Kasumi-1 (cell line): ENCODE measurements around the gene C2orf74.
"Not testable (repeated sequence)": the region's sequence is repeated elsewhere in the genome, so short reads cannot be mapped to it uniquely, and the experiment has no call there.

ENCODE experiments used
- DNase-seq, 2 experiments: peaks; one replicate each; lab custom pipeline; 2025; lab: John Stamatoyannopoulos, UW

C2orf74 gene

DNA sequence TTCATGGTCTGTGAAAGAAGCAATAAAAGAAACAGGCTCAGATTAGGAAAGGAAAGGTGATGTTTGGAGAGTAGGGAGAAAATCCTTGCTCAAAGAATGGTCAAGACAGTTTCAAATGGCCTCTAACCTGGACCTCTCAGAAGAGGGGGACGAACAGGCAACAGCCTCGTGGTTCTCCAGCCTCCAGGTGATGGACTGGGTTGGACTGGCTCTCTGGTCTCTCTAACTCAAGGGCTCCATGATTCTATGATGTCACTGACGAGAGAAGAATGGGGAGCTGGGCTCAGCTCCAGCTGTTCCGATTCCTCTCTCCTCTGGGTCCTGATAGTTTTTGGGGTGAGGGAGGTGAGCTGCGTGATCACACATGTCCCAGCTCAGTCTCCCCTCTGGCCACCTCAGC lies at the start of gene C2orf74:
Gene C2orf74, plus strand, starts transcription at position 301 of the 400 bp plus-strand sequence. CDS start 327 bp downstream, outside the sequence.
- DNase-seq: no peak

DNA sequence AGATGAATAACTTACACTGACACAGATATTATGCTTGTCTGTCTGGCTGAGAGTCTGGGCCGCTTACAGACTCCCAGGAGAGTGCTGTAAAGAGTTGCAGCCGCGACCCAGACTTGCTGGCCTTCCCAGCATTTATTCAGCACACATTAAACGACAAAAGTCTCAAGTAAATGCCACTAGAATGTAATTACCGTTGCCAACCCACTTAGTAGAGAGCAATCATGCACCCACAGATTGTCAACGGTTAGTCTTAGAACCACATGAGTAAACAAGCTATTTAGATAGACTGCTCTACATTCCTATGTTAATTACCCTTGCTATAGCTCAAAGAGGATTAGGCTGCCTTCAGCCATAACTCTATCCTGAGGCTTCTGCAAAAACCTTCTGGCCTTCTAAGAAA lies 47.8 kb upstream of the C2orf74 start:
- no peak for DNase-seq

DNA sequence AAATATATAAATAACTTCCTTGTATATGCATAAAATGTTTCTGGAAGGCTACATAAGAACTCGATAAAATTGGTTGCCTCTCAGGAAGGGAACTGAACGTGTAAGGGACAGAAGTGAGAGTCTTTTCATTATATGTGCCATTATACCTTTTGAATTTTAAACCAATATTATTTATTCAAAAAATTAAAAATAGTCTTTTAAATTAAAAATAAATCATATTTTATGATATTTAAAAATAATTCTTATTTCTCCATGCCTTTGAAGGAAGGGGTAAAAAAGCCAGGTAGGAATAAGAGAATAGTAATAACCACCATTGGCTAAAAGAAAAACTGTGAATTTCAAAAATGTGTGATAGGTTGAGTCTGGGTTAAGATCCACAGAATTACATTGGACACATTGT lies 45.7 kb upstream of the C2orf74 start:
- DNase-seq: no peak

DNA sequence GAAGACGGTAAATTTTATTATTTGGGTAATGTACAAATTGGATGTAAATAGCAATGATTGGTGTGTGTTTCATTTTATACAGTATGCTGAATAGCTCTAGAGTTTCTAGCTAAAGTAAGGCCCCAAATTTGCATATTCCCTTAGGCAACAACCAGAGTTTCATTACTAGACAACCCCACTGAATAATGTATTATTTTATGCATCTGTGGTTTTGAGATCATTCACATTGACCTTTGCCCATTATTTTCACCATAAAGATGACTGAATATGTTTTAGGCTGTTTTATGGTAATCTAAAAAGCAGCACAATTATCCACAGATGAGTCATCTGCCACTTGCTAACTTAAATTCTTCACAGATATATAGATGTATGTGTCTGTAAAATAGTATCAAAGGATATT lies 44.5 kb upstream of the C2orf74 start:
- no peak for DNase-seq

DNA sequence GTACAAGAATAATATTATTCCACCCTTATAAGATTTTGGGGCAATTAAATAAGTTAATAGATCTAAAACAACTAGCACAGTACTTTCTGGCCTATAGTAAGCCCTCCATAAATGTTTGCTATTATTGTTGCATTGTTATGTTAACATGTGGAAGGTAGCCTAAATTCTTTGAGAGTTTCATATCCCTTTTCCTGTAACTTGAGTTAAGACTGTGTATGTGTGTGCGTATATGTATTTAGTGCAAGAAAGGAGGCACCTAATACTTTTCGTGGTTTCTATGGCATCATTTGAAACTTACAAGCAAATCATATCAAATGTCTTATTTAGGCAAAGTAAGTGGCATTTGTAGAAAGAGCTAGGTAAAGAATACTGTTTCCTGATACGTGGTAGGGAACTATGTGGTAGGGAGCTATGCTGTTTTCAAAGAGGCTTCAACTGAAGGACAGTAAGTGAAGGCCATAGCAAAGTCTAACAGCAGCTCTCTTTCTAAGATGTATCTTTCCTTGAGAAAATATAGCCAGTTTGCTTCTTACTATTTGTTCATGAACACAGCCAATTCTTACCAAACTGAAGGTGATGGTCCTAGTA lies 36.8 kb upstream of the C2orf74 start:
- no peak for DNase-seq

DNA sequence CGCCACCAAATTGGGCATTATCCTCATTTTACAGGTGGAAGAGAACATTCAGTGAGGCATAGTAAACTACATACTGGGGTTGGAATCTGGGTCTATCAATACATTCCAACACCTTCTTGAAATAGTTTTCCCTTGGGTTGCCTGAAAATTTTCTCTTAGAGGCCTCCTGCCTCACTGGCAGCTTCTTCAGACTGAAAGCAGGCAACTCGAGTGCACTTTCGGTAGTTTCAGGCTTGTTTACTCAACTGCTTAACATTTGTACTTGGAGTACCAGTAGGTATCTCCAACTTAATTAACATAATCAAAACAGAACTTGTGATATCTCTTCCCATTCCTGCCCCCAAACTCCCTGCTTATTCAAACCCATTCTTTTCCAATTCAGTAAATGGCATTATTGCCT lies 36.2 kb upstream of the C2orf74 start:
- no peak for DNase-seq

DNA sequence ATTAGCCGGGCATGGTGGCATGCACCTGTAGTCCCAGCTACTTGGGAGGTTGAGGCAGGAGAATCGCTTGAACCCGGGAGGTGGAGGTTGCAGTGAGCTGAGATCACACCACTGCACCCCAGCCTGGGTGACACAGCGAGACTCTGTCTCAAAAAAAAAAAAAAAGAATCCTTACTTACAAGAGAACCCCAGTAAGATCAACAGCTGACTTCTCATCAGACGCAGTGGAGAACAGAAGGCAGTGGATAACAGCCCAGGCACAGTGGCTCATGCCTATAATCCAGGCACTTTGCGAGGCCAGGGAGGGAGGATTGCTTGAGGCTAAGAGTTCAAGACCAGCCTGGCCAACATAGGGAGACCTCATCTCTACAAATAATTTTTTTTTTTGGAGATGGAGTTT lies 33.9 kb upstream of the C2orf74 start:
- not testable (repeated sequence) for DNase-seq

DNA sequence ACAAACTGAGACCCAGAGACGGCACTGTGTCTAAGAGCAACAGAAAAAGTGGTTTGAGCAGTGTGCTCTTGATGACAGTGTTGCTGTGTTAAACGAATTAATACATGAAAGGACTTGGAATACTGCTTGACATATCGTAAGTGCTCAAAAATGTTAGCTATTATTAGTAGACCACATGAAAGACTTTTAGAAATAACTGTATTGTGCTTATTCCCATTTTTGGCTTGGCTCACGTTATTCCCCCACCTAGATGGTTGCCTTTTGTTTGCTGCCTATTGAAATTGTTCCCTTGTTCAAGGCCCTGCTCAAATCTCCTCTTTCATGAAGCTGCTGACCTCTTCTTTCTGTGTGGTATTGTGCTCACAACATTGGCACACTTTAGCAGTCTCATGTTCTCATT lies 27.8 kb upstream of the C2orf74 start:
- DNase-seq: no peak

DNA sequence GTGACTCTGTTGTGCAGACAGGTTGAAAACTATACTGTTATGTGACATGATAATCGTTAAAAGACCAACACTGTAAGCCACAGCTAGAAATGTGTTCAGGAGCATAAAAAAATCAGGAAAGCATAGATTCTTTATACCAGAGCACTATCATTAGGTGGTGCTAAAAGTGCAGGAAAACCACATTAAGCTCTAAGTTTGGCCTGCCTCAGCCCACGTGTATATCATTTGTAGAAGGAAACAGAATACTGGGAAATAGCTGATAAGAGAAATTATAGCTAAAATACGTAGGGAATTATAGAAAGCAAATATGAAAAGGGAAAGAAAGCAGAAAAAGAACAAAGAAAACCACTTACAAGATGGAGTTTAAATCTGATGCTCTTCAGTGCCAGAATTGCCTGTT lies 26.5 kb upstream of the C2orf74 start:
- peak; percentile 63 to 64 for DNase-seq

DNA sequence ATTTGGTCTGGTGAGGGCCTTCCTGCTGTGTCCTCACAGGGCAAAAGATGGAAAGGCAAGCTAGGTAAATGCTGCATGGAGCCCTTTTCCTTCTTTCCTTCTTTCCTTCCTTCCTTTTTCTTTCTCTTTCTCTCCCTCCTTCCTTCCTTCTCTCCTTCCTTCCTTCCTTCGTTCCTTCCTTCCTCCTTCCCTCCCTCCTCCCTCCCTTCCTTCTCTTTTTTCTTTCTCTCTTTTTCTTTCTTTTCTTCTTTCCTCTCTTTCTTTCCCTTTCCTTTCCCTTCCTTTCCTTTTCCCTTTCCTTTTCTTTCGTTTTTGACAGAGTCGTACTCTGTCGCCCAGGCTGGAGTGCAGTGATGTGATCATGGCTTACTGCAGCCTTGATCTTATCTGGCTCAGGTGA lies 23.1 kb upstream of the C2orf74 start:
- no peak for DNase-seq

DNA sequence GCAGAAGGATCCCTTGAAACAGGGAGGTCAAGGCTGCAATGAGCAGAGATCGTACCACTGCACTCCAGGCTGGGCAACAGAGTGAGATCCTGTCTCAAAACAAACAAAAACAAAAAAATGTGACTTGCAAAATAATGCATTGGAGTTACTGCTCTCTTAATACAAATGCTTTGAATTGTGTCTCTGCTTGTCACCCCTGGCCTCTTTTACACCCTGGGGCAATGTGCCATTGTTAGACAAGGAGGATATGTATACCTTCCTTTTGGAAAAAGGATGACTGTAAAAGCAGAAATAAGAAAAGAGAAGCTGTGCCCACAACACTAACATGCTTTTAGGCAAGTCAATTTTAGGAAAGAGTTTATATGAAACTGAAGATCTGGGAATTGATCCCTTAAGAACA lies 20.8 kb upstream of the C2orf74 start:
- DNase-seq: no peak

DNA sequence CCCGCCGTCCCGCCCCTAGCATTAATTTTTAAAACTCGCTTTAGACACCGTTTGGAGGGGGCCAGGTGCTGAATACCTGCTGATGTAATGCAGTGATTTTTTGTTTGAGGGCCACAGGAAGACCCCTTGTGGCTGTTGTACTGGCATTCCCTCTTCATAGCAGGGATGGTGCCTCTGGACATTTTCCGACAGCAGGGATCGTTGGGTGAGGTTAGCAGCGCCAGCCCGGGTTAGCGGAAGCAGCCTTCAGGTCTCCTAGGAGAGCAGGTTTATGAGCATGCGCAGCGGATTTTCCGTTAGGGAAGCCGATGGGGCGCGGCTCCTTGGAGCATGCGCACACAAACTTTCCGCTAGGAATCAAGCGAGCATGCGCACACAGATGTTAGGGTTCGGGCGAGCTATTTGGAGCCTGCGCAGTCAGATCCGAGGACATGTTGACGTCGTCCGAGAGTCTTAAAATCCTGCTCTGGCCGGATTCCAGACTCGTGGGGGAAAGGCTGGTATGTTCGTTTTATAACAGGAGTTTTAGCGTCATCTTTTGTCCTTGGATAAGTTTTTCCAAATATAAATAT lies 17.2 kb upstream of the C2orf74 start:
- peak; percentile 95 for DNase-seq

DNA sequence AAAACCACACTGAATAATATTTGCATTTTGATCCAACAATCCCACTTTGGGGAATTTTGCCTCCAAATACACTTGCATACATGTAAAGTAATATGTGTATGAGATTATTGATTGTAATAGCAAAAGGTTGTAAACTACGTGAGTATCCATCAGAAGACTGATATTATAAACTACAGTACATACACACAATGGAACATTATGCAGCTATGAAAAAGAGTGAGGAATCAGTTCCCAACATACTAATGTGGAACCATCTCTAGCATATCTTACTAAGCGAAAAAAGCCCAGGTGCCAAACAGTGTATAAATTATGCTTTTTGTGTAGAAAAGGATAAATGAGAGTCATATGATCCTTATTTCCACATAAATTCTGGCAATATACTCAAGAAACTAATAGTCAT lies 16.0 kb upstream of the C2orf74 start:
- no peak for DNase-seq

DNA sequence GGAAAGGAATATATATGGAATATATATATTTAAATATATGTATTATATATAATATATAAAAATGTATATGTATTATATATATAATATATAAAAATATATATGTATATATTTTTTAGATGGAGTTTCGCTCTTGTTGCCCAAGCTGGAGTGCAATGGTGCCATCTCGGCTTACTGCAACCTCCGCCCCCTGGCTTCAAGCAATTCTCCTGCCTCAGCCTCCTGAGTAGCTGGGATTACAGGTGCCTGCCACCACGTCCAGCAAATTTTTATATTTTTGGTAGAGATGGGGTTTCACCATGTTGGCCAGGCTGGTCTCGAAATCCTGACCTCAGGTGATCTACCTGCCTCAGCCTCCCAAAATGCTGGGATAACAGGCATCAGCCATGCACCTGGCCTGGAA lies 13.9 kb upstream of the C2orf74 start:
- DNase-seq: not testable (repeated sequence)

DNA sequence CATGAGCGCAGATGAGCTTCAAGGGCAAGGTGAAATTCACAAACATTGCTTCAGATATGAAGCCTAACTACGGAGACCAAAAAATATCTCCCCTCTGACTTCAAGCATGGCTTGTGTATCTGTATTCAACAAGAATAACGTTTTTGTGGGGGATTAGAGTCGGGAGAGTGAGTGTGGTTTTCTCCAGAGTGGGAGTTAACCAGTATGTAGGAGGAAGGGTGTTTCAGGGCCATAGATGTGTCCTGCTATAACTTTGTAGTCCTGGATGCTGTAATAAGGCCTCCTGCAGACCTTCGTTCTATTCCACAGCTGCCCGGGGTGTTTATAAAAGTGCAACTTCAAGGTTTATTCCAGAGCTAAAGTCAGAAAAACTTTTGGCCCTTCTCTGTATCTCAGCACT lies 12.9 kb upstream of the C2orf74 start:
- no peak for DNase-seq

DNA sequence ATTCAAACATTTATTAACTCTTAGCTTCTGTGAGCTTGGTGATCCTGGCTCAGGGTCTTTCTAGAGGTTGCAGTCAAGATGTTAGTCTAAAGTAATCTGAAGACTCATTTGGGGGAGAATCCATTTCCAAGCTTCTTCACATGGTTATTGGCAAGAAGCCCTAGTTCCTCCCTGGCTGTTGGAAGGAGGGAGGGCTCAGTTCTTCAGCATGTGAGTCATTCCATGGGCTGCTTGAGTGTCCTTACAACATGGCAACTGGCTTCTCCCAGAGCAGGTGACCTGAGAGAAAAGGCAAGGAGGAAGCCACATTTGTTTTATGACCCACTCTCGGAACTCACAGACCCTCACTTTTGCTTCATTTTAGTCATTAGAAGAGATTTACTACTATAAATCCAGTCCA lies 10.6 kb upstream of the C2orf74 start:
- peak; percentile 8 to 10 for DNase-seq

DNA sequence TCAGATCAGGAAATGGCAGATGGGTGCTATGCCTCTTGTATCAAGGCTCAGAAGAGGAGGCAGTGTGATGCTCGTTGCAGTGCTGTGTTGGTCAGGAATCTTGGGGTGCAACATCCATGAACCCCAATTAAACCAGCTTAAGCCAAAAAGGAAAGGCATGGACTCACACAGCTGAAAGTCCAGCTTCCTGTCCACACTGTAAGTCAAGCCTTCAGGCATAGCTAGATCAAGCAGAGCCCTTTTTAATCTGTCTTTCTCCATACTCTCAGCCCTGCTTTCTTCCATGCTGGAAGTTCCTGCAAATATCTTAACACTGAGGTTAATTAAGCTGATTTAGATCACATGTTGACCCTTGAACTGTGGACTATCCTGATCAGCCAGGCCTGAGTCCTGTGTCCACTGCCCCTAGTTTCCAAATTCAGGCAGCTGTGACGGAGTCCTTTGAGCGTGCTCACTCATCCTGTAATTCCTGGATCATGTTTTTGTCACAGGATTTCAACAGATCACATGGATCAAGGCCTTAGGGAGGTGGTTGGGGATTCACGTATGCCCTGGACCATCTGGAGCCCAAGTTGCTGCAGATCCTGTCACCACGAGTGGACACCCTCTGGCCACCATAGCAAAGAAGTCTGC lies 4.5 kb upstream of the C2orf74 start:
- no peak for DNase-seq

DNA sequence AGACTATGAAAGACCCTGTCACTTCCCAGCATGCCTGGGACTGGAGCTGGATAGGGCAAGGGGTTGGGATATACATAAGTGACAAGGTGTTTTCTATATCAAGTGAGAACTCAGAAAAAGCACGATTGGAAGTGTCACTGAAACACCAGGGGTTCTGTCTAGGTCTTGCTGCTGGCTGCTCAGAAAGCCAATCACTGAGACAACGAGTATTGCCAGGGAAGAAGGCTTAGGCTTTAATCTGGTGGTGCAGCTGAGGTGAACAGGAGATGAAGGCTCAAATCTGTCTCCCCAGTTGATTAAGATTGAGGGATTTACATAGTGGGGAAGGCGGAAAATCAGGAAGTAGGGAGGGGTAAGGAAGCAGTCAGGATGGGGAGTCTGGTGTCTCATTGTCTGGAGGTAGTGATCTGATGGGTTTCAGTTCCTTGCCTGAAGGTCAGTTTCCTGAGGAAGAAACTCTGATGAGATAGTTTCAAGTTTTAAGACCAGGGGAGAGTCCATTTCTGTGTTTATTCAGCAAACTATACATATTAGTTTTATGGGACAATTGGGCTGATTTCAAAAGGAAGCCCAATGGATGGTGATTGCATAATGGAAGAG lies 3.5 kb upstream of the C2orf74 start:
- DNase-seq: no peak

DNA sequence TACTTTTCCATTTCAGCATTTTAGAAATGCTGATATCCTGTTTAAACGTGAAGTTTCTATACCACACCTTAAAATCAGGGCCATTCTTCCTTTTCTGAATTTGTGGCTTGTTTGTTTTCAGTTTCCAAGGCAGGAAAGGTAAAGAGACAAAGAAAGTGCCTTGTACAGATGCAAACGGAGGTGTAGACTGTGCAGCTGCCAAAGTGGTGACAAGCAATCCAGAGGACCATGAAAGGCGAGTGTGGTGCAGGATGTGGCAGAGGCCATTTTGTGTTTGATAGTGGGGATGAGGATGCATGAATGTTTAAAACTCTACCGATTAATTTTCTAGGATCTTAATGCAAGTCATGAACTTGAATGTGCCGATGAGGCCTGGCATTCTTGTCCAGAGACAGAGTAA lies 733 bp downstream of the C2orf74 start:
- no peak for DNase-seq

DNA sequence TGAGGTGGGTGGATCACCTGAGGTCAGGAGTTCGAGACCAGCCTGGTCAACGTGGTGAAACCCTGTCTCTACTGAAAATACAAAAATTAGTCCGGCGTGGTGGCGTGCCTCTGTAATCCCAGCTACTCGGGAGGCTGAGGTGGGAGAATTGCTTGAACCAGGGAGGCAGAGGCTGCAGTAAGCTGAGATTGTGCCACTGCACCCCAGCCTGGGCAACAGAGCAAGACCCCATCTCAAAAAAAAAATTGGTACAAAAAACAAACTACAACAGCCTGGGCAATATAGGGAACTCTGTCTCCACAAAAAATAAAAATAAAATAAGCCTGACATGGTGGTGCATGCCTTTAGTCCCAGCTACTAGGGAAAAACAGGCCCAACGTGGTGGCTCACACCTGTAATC lies 3.1 kb downstream of the C2orf74 start:
- DNase-seq: not testable (repeated sequence)

DNA sequence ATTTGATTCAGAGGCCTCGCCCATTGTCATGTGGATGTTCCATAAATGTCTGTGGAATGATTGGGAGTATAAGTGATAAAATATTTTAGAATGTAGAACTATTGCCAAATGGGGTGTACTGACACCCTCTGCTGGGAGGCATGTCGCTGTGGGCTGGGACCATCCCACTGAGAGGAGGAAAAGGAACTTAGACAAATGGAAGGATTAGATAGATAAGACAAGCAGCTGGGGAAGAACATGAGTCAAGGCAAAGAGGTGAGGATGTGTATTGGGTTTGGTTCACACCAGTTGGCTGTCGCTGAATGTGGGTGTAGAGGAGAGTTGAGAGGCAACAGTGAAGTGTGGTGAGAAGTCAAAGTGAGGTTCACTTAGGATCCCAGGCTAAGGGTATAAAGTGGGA lies 4.0 kb downstream of the C2orf74 start:
- DNase-seq: no peak

DNA sequence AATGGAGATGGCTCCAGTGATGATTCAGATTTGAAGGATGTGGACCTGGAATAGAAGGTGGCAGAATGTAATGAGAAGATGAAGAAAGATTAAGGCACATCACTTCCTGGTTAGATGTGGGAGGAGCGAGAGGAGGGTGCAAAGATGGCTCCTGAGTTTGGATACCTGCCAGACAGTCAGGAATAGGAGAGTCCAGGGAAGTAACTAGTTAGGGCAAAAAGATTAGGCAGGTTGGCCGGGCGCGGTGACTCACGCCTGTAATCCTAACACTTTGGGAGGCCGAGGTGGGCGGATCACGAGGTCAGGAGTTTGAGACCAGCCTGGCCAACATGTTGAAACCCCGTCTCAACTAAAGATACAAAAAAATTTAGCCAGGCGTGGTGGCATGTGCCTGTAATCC lies 5.6 kb downstream of the C2orf74 start:
- no peak for DNase-seq

DNA sequence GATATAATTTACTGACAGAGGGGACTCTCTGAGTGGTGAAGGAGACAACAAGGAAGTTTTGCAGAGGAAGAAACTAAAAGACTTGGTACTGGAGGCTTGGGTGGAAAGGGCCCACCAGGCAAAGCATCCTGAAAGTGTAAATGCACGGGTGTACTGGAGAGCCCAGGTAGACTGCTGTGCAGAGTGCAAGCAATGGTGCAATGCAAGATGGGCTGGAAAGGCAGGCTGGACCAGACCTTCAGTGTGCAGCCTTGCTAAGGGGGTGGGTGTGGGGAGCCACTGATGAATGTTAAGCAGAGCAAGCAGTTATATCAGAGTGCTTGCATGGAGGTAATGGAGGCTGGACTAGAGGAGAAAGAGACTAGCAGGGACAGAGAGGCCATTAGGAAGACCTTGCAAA lies 10.7 kb downstream of the C2orf74 start:
- no peak for DNase-seq

DNA sequence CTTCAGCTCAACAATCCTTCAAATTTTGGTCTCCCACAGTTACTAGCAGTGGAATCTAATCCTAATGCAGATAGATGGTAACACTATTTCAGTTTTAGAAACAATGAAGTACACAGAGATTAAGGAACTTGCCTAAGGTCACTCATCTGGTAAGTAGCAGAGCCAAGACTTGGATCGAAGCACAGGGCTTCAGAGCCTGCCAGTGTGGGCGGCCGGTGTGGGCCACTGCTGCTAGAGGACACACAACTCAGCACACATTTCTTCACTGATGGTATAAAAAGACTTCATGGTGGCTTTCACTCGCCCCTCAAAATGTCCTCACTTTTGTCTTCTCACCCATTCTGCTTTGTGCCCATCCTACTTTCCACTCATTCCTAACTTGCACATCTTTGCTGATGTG lies 11.1 kb downstream of the C2orf74 start:
- DNase-seq: no peak
